Type B pancreatic cell (in vitro differentiated cells): ENCODE measurements around the gene SETBP1. TPM values are rescaled to one million over a fixed set of nuclear protein-coding genes. Genes with fewer than 3 reads are reported as not detected.
"Not testable (repeated sequence)": the region's sequence is repeated elsewhere in the genome, so short reads cannot be mapped to it uniquely, and the experiment has no call there.

ENCODE experiments used
- DNase-seq: peaks from one replicate; pipeline ENCODE4 v3.0.0; 2021; ENCODE audit warnings: mixed read lengths; ENCODE audit not compliant: unreplicated experiment; ENCODE audit errors: extremely low spot score
- H3K27ac Mint-ChIP-seq: 2 replicates; pipeline ENCODE4 v1.8.0; 2021; ENCODE audit warnings: mild to moderate bottlenecking, mixed read lengths
- H3K27me3 Mint-ChIP-seq: 2 replicates; pipeline ENCODE4 v1.8.0; 2021; ENCODE audit warnings: mixed read lengths
- H3K36me3 Mint-ChIP-seq: 2 replicates; pipeline ENCODE4 v1.8.0; 2021; ENCODE audit warnings: mixed read lengths
- H3K4me1 Mint-ChIP-seq: one replicate; pipeline ENCODE4 v1.8.0; 2021; ENCODE audit warnings: mixed read lengths; ENCODE audit not compliant: unreplicated experiment
- H3K4me3 Mint-ChIP-seq: 2 replicates; pipeline ENCODE4 v1.8.0; 2021; ENCODE audit warnings: mild to moderate bottlenecking, mixed read lengths
- H3K9me3 Mint-ChIP-seq: 2 replicates; pipeline ENCODE4 v1.8.0; 2021; ENCODE audit warnings: mixed read lengths
- total RNA-seq: library from RNA; stranded (reverse); gene quantifications from 2 replicates; pipeline ENCODE4 v1.2.1, GENCODE V29; 2021; ENCODE audit warnings: low replicate concordance
- TF ChIP-seq, protein P1 (sequence below): fragments of 200-600 bp; sonication (generic); conservative IDR thresholded peaks from 2 replicates; pipeline ENCODE4 v1.5.0; 2021; ENCODE audit warnings: antibody characterized with exemption, mild to moderate bottlenecking

Gene SETBP1
- total RNA-seq, 1 donor from 2014 or later = 62.7 TPM

DNA sequence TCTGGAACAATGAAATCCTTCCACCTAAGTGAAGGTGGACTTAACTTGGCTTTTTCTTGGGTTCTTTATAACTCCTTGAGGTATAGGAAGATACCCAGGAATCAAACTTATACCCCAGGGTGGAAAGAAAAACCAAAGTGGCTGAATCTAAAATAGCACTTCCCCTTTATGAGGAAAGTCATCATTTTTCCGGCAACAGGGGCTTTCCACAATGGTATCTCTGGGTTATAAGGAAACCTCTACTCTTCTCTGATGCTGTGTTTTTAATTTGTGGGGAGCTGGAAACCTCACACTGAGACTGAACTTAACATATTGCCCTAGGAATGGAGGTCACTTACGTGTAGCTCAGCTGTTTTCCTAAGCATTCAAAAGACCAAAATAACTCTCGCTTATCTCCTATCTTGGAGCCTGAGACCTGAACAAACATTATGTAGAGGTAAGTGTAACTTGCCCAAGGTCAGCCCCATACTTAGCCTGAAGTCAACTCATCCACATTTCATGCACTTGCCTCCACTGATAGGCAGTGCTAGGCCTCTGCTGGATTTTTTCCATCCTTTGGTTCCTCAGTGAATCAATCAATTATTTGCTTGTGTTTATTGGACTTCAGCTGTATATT, 117.9 kb downstream of the SETBP1 start:
- H3K9me3 Mint-ChIP-seq = peaks cover 6% of the 10 kb centered on the region
- peaks cover 37% of the 10 kb centered on the region for H3K36me3 Mint-ChIP-seq
- peaks cover 54% of the 10 kb centered on the region for H3K4me1 Mint-ChIP-seq
- no peak overlapping the region for H3K27ac Mint-ChIP-seq
- TF ChIP-seq, protein P1, sequence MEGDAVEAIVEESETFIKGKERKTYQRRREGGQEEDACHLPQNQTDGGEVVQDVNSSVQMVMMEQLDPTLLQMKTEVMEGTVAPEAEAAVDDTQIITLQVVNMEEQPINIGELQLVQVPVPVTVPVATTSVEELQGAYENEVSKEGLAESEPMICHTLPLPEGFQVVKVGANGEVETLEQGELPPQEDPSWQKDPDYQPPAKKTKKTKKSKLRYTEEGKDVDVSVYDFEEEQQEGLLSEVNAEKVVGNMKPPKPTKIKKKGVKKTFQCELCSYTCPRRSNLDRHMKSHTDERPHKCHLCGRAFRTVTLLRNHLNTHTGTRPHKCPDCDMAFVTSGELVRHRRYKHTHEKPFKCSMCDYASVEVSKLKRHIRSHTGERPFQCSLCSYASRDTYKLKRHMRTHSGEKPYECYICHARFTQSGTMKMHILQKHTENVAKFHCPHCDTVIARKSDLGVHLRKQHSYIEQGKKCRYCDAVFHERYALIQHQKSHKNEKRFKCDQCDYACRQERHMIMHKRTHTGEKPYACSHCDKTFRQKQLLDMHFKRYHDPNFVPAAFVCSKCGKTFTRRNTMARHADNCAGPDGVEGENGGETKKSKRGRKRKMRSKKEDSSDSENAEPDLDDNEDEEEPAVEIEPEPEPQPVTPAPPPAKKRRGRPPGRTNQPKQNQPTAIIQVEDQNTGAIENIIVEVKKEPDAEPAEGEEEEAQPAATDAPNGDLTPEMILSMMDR = no peak
- H3K4me3 Mint-ChIP-seq = no peak overlapping the region
- no peak for DNase-seq
- no peaks in the 10 kb centered on the region for H3K27me3 Mint-ChIP-seq

GRCh38 chr18:44799382-44799906, 118.8 kb downstream of the SETBP1 start:
- peaks cover 54% of the 10 kb centered on the region for H3K4me1 Mint-ChIP-seq
- H3K4me3 Mint-ChIP-seq = no peak overlapping the region
- DNase-seq = no peak
- TF ChIP-seq, protein P1 = no peak
- H3K9me3 Mint-ChIP-seq = peaks cover 6% of the 10 kb centered on the region
- H3K27me3 Mint-ChIP-seq = no peaks in the 10 kb centered on the region
- peaks cover 30% of the 10 kb centered on the region for H3K36me3 Mint-ChIP-seq
- H3K27ac Mint-ChIP-seq = no peak overlapping the region

DNA sequence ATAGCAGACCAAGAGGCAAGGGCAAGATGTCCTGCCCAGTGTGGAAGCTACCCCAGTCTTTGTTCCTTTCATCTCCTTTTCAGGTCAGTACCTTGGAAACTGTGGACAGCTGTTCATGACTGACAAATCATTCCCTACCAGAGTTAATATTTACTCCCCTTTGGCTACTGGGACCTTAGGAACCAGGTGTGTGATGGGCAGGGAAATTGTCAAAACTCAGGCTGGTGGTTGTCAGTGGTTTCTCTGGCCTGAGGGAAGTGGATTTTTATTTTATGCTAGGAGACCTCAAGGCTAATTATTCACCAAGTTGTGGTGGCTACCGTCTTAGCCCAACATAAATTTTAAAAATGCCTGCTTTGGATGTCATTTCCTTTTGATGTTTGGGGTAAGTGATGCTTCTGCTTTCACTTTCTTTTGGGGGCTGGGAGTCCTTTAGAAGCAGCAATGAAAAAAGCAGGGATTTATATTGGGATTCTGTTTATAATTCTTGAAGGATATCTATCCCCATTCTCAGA, 119.3 kb downstream of the SETBP1 start:
- H3K9me3 Mint-ChIP-seq = peaks cover 6% of the 10 kb centered on the region
- H3K27ac Mint-ChIP-seq = no peak overlapping the region
- peaks cover 53% of the 10 kb centered on the region for H3K4me1 Mint-ChIP-seq
- no peaks in the 10 kb centered on the region for H3K27me3 Mint-ChIP-seq
- H3K36me3 Mint-ChIP-seq = peaks cover 26% of the 10 kb centered on the region
- TF ChIP-seq, protein P1 = no peak
- DNase-seq = no peak
- no peak overlapping the region for H3K4me3 Mint-ChIP-seq

DNA sequence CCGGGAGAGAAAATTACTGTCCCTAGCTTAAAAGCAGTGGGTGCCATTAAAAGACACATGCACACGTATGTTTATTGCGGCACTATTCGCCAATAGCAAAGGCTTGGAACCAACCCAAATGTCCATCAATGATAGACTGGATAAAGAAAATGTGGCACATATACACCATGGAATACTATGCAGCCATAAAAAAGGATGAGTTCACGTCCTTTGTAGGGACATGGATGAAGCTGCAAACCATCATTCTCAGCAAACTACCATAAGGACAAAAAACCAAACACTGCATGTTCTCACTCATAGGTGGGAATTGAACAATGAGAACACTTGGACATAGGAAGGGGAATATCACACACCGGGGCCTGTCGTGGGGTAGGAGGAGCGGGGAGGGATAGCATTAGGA, 120.1 kb downstream of the SETBP1 start:
- DNase-seq, H3K9me3 Mint-ChIP-seq, H3K4me3 Mint-ChIP-seq, H3K27ac Mint-ChIP-seq, H3K27me3 Mint-ChIP-seq: not testable (repeated sequence)
- Mint-ChIP-seq H3K36me3 (peaks cover 23% of the 10 kb centered on the region), H3K4me1 (peaks cover 50% of the 10 kb centered on the region)

DNA sequence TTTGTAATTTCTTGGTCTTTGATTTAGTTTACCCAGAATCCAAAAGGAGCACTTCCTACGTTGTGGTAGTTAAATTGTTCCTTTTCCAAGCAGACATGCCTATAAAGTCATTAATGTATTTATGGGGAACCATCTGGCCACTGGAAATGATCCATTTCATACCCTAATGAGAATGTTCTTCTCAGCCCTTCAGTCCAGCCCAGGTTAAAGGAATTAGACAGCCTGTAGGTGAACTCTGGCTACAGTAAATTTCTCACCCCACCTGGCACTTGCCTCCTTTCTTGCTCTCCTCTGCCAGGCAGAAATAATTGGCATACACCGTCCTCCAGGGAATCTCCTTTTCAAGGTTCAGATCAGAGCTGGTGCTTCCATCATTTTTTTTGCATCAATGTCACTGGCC, 121.1 kb downstream of the SETBP1 start:
- Mint-ChIP-seq H3K27ac (no peak overlapping the region), H3K4me1 (peaks cover 42% of the 10 kb centered on the region), H3K27me3 (no peaks in the 10 kb centered on the region), H3K4me3 (no peak overlapping the region), H3K36me3 (peaks cover 24% of the 10 kb centered on the region), H3K9me3 (peaks cover 6% of the 10 kb centered on the region)
- DNase-seq = no peak
- TF ChIP-seq, protein P1 = no peak

DNA sequence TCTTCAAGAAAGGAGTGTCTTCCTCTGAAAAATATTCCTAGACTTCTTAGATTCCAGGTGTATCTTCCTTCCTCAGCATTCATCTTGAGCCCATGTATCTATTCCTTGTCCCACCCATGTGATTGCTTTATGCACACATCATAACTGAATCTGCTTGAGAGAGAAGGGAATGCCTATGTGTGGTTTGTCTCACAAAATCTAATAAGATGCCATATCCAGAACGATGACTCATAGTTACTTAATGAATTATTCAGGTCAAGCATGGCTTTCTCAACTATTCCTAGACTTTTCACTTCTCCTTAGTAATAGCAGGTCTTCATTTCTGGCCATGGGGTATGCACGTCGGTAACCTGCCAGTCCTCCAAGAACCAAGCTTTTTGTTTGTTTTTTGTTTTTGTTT, 121.8 kb downstream of the SETBP1 start:
- TF ChIP-seq, protein P1 = no peak
- no peaks in the 10 kb centered on the region for H3K27me3 Mint-ChIP-seq
- H3K4me1 Mint-ChIP-seq = peaks cover 42% of the 10 kb centered on the region
- no peak overlapping the region for H3K4me3 Mint-ChIP-seq
- H3K36me3 Mint-ChIP-seq = peaks cover 27% of the 10 kb centered on the region
- peaks cover 6% of the 10 kb centered on the region for H3K9me3 Mint-ChIP-seq
- H3K27ac Mint-ChIP-seq = peak overlapping the region; percentile 55
- DNase-seq = no peak
